Central memory CD8-positive, alpha-beta T cell (primary cell): ENCODE results near the gene NHLRC3.
"Not testable (repeated sequence)": the region's sequence is repeated elsewhere in the genome, so short reads cannot be mapped to it uniquely, and the experiment has no call there.

ENCODE experiments used
- ATAC-seq: fragments of 150-1000 bp; cut with Tn5 transposase; replicated peaks from 2 replicates; pipeline ENCODE4 v1.10.0; 2022; ENCODE audit warnings: mild to moderate bottlenecking, moderate FRiP score, moderate number of reproducible peaks; ENCODE audit not compliant: poor library complexity, severe bottlenecking; ENCODE audit errors: extremely low read depth
- DNase-seq, 2 donors: peaks; one replicate each; pipeline ENCODE4 v3.0.0; 2021; ENCODE audit warnings: low spot score in 2 of 2
- H3K27ac Mint-ChIP-seq: one replicate; pipeline ENCODE4 v1.8.0; 2022; ENCODE audit warnings: low read depth, mild to moderate bottlenecking, moderate library complexity, mixed read lengths
- H3K27me3 Mint-ChIP-seq: one replicate; pipeline ENCODE4 v1.8.0; 2022; ENCODE audit warnings: mixed read lengths
- H3K36me3 Mint-ChIP-seq: one replicate; pipeline ENCODE4 v1.8.0; 2022; ENCODE audit warnings: mild to moderate bottlenecking, moderate library complexity, mixed read lengths; ENCODE audit not compliant: insufficient read depth
- H3K4me1 Mint-ChIP-seq: one replicate; pipeline ENCODE4 v1.8.0; 2022; ENCODE audit warnings: mixed read lengths
- H3K4me3 Mint-ChIP-seq: one replicate; pipeline ENCODE4 v1.8.0; 2022; ENCODE audit warnings: mild to moderate bottlenecking, moderate library complexity, mixed read lengths
- H3K9me3 Mint-ChIP-seq: one replicate; pipeline ENCODE4 v1.8.0; 2022; ENCODE audit warnings: mixed read lengths

NHLRC3 gene

DNA sequence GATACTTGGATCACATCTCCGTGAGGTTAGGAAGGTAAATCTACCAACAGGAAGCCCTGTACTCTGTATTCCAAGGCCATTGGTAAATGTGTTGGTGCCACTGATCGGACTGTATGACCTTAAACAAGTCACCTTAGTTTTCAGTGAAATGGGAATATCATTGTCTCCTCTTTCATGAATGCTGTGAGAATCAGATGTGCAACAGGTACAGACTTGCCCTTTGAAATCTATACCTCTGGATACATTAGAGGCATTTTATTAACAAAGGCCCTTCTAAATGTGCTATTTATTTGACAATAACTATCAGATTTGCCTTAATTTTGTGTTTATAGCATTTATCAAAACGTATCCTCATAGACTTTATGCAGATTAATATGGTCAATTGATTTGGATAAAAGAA lies 11.0 kb downstream of the NHLRC3 start:
- H3K27ac Mint-ChIP-seq, result no peak overlapping the region
- no peak for DNase-seq
- no peaks in the 10 kb centered on the region for H3K27me3 Mint-ChIP-seq
- H3K4me1 Mint-ChIP-seq, result peaks cover 3% of the 10 kb centered on the region
- no peak for ATAC-seq
- H3K9me3 Mint-ChIP-seq, result no peaks in the 10 kb centered on the region
- peaks cover 14% of the 10 kb centered on the region for H3K36me3 Mint-ChIP-seq
- H3K4me3 Mint-ChIP-seq, result no peak overlapping the region

DNA sequence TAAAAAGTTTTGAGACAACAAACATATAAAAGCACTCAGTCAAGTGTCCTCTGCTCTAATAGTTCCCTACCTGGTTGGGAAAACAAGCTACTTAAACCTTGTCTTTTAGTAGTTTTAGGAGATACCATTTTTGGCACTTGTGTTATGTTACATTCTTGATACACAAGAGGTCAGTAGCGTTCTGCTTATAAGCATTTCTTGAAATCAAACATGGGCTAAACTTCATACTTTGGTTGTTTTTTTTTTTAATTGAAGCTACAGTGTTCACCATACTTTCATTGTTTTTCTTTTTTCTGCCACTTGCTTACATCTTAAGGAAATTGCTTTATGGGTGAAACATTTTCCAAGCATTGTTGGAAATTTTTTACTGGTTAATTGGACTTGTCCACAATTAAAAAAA lies 12.9 kb downstream of the NHLRC3 start:
- peaks cover 6% of the 10 kb centered on the region for H3K4me1 Mint-ChIP-seq
- H3K27ac Mint-ChIP-seq, result no peak overlapping the region
- no peak overlapping the region for H3K4me3 Mint-ChIP-seq
- no peak for DNase-seq
- H3K9me3 Mint-ChIP-seq, result no peaks in the 10 kb centered on the region
- ATAC-seq, result no peak
- peaks cover 12% of the 10 kb centered on the region for H3K36me3 Mint-ChIP-seq
- no peaks in the 10 kb centered on the region for H3K27me3 Mint-ChIP-seq

DNA sequence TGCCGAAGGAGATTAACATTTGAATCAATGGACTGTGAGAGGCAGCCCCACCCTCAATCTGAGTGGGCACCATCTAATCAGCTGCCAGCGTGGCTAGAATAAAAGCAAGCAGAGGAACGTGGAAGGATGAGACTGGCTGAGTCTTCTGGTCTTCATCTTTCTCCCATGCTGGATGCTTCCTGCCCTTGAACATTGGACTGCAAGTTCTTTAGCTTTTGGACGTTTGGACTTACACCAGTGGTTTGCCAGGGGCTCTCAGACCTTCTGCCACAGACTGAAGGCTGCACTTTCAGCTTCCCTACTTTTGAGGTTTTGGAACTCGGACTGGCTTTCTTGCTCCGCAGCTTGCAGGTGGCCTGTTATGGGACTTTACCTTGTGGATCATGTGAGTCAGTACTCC lies 14.7 kb downstream of the NHLRC3 start:
- peaks cover 12% of the 10 kb centered on the region for H3K36me3 Mint-ChIP-seq
- peaks cover 9% of the 10 kb centered on the region for H3K4me1 Mint-ChIP-seq
- no peak for DNase-seq
- H3K4me3 Mint-ChIP-seq, result no peak overlapping the region
- H3K9me3 Mint-ChIP-seq, result no peaks in the 10 kb centered on the region
- no peaks in the 10 kb centered on the region for H3K27me3 Mint-ChIP-seq
- ATAC-seq, result no peak
- H3K27ac Mint-ChIP-seq, result no peak overlapping the region

DNA sequence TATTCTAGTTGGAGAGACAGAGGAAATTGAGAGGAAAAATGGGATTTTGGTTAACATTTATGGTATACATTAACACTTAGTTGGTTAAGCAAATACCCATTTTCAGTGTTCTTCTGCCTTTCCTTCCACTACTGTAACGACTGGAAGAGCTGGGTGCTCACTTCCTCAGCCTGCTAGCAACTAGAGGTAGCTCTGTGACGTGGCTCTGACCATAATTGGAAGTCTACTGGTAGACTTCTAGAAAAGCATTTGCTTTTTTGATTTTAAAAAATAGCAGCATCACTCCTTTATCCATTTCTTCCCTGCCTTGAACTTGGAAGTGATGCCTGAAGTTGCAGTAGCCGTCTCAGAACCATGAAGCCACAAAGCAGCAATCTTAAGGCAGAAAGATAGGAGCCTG lies 15.9 kb downstream of the NHLRC3 start:
- H3K27me3 Mint-ChIP-seq, result no peaks in the 10 kb centered on the region
- no peak overlapping the region for H3K27ac Mint-ChIP-seq
- DNase-seq, result no peak
- H3K9me3 Mint-ChIP-seq, result no peaks in the 10 kb centered on the region
- no peak for ATAC-seq
- H3K36me3 Mint-ChIP-seq, result peaks cover 6% of the 10 kb centered on the region
- peaks cover 21% of the 10 kb centered on the region for H3K4me1 Mint-ChIP-seq
- no peak overlapping the region for H3K4me3 Mint-ChIP-seq

DNA sequence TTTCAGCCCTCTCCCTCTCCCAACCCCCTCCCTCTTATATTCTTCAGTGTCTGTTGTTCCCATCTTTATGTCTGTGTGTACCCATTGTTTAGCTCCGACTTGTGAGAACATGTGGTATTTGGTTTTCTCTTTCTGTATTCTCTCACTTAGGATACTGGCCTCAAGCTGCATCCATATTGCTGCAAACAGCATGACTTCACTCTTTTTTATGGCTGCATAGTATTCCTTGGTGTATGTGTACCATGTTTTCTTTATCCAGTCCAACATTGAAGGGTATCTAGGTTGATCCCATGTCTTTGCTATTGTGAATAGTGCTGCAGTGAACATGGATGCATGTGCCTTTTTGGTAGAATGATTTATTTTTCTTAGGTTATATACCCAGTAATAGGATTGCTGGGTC lies 17.8 kb downstream of the NHLRC3 start:
- Mint-ChIP-seq H3K4me1 (peaks cover 35% of the 10 kb centered on the region), H3K4me3 (no peak overlapping the region), H3K27me3 (no peaks in the 10 kb centered on the region), H3K9me3 (no peaks in the 10 kb centered on the region), H3K27ac (no peak overlapping the region), H3K36me3 (peaks cover 6% of the 10 kb centered on the region)
- ATAC-seq (no peak), DNase-seq (no peak)

DNA sequence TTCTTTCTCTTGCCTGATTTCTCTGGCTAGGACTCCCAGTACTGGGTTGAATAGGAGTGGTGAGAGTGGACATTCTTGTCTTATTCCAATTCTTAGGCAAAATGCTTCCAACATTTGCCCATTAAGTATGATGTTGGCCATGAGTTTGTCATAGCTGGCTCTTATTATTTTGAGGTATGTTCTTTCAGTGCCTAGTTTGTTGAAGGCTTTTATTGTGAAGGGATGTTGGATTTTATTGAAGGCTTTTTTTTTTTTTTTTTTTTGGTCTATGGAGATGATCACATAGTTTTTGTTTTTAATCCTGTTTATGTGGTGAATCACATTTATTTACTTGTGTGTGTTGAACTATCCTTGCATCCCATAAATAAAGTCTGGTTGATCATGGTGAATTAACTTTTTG lies 19.8 kb downstream of the NHLRC3 start:
- H3K27ac Mint-ChIP-seq, result no peak overlapping the region
- DNase-seq (no peak), ATAC-seq (no peak)
- no peak overlapping the region for H3K4me3 Mint-ChIP-seq
- H3K9me3 Mint-ChIP-seq, result no peaks in the 10 kb centered on the region
- H3K36me3 Mint-ChIP-seq, result peaks cover 6% of the 10 kb centered on the region
- H3K27me3 Mint-ChIP-seq, result no peaks in the 10 kb centered on the region
- peaks cover 35% of the 10 kb centered on the region for H3K4me1 Mint-ChIP-seq

DNA sequence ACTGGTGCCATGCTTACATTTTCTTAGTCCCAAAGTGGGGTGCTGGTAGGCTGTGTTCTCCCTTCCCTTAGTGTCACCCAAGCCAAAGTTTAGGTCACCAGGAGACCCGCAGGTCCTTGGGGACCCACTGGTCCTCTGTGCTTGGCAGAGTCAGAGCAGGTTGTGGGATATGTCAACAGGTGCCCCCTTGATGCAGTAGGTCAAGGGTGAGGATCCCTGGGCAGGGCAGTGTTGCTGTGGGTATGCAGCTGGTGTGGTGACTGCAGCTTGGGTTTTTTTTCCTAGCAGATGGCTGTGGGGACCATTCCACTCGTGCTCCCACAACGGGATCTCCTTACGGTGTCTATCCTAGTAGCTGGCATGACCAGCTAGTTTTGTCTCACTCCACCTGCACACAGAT lies 23.7 kb downstream of the NHLRC3 start:
- no peak for ATAC-seq
- H3K27ac Mint-ChIP-seq, result no peak overlapping the region
- no peaks in the 10 kb centered on the region for H3K9me3 Mint-ChIP-seq
- no peaks in the 10 kb centered on the region for H3K27me3 Mint-ChIP-seq
- no peak overlapping the region for H3K4me3 Mint-ChIP-seq
- peaks cover 2% of the 10 kb centered on the region for H3K36me3 Mint-ChIP-seq
- DNase-seq, result no peak
- H3K4me1 Mint-ChIP-seq, result peaks cover 29% of the 10 kb centered on the region

DNA sequence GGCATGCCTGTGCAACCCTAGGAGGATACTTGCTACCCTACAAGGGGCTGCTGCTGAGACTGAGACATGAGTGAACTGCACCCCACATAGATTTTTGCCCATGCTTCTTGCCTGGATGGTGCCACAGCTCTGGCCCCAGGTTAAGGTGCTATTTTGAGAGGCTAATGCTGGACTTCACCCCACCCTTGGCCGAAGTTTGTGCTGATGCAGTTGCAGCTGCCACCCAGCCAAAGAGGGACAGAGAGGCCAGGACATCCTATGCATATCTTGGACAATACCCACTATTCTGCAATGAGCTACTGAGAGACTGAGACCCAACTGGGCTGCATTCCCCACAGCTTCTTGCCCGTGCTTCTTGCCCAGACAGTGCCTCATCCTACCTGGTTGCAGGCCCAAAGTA lies 34.6 kb downstream of the NHLRC3 start:
- H3K9me3 Mint-ChIP-seq, result no peaks in the 10 kb centered on the region
- ATAC-seq (no peak), DNase-seq (no peak)
- no peaks in the 10 kb centered on the region for H3K4me1 Mint-ChIP-seq
- no peak overlapping the region for H3K4me3 Mint-ChIP-seq
- no peak overlapping the region for H3K27ac Mint-ChIP-seq
- no peaks in the 10 kb centered on the region for H3K36me3 Mint-ChIP-seq
- peaks cover 43% of the 10 kb centered on the region for H3K27me3 Mint-ChIP-seq

DNA sequence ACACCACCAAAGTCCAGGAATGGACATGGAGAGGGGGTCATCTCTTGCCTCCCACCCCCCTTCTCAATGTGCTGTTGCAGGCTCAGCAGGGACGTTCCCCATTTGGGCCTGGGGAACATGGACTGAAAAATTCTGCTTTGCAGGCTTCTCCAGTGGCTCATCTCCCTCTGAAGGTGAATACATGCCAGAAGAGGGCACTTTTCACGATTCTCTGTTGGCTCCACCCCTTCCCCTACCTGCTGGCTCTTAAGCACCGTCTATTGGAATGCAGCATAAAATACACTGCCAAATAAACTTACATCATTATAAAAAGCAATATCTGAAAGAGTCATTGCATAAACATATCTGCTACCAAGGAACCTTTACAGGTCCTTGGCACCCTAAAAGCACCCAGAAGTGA lies 35.7 kb downstream of the NHLRC3 start:
- no peaks in the 10 kb centered on the region for H3K9me3 Mint-ChIP-seq
- H3K27me3 Mint-ChIP-seq, result peaks cover 48% of the 10 kb centered on the region
- no peaks in the 10 kb centered on the region for H3K4me1 Mint-ChIP-seq
- ATAC-seq (no peak), DNase-seq (no peak)
- H3K27ac Mint-ChIP-seq, result no peak overlapping the region
- no peaks in the 10 kb centered on the region for H3K36me3 Mint-ChIP-seq
- no peak overlapping the region for H3K4me3 Mint-ChIP-seq

DNA sequence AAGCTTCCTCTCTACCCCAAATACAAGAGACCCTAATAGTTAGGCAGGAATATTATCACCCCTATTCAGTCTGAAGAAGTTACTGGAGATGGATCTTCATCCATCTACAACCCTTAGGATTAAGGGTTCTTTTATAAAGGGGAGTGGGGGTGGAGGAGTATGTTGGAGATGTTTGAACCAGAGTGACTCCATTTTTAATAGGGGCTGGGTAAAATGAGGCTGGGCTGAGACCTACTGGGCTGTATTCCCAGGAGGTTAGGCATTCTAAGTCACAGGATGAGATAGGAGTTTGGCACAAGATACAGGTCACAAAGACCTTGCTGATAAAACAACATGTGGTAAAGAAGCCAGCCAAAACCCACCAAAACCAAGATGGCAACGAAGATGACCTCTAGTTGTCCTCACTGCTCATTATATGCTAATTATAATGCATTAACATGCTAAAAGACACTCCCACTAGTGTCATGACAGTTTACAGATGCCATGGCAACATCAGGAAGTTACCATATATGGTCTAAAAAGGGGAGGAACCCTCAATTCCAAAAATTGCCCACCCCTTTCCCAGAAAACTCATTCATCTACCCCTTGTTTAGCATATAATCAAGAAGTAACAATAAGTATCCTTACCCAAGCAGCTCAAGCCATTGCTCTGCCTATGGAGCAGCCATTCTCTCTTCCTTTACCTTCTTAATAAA lies 48.1 kb downstream of the NHLRC3 start:
- ATAC-seq, H3K4me3 Mint-ChIP-seq, DNase-seq, H3K36me3 Mint-ChIP-seq, H3K4me1 Mint-ChIP-seq, H3K9me3 Mint-ChIP-seq, H3K27ac Mint-ChIP-seq: not testable (repeated sequence)
- peaks cover 23% of the 10 kb centered on the region for H3K27me3 Mint-ChIP-seq

DNA sequence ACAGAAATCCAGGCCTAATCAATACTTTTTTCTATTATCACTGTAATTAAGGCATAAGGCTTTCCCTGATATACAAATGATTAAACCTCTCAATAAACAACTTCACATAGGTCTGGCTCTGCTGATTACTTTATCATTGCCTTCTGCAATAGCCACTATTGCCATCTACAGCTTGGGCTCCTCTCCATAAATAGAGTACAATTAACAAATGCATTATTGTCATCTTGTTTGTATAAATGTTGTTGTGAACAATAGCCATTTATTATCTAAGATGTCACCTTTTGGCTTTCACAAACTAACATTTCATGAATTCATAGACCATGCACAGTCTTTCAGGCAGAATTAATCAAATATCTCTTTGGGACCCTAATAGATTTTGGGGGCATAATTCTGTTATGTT lies 53.3 kb downstream of the NHLRC3 start:
- H3K36me3 Mint-ChIP-seq, result no peaks in the 10 kb centered on the region
- H3K27me3 Mint-ChIP-seq, result peaks cover 10% of the 10 kb centered on the region
- H3K4me1 Mint-ChIP-seq, result no peaks in the 10 kb centered on the region
- H3K27ac Mint-ChIP-seq, result no peak overlapping the region
- H3K4me3 Mint-ChIP-seq, result no peak overlapping the region
- DNase-seq (no peak), ATAC-seq (no peak)
- H3K9me3 Mint-ChIP-seq, result no peaks in the 10 kb centered on the region

DNA sequence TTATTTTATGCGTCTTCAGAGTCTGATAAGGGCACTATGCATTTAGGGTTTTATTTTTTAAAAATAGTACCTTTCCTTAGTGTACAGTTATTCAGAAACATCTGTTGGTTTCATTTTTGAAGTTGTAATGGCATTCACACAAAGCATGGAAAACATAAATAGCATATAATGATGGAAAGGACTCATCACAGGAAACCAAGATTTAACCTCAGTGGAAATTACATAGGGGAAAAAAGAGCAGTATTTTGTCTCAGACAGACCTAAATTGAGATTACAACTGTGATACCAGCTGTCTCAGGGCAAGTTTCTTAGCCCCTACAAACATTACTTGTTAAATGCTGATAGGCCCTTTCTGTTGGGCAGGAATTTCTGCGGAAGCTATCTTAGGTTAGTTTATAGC lies 57.2 kb downstream of the NHLRC3 start:
- Mint-ChIP-seq H3K9me3 (no peaks in the 10 kb centered on the region), H3K36me3 (no peaks in the 10 kb centered on the region), H3K4me3 (no peak overlapping the region), H3K27ac (no peak overlapping the region), H3K4me1 (no peaks in the 10 kb centered on the region), H3K27me3 (peaks cover 8% of the 10 kb centered on the region)
- DNase-seq, result no peak
- no peak for ATAC-seq

DNA sequence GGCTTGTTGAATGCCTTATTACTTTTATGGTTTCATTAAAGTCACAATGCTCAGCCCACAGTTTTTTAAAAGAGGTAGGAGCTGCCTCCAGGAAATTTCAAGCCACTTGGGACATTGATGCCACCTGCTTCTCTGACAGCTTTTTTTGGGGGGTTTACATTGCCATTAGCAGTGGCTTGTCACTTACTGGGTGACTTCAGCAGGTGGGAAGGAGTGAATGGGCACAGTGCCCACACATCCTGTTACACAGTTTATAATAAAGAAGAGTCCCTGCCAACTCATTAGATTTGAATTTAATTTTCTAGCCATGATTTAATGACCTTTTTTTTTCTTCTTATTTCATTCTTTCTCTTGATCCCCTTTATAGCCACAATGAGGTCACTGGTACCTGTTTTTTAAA lies 61.0 kb downstream of the NHLRC3 start:
- no peak overlapping the region for H3K27ac Mint-ChIP-seq
- no peak for ATAC-seq
- no peaks in the 10 kb centered on the region for H3K4me1 Mint-ChIP-seq
- no peaks in the 10 kb centered on the region for H3K27me3 Mint-ChIP-seq
- H3K36me3 Mint-ChIP-seq, result no peaks in the 10 kb centered on the region
- no peaks in the 10 kb centered on the region for H3K9me3 Mint-ChIP-seq
- DNase-seq, result no peak
- H3K4me3 Mint-ChIP-seq, result no peak overlapping the region
